Activated B cell treated with CpG ODN at 0.5 μM for 24 hours (primary cell): ENCODE results near the gene AFG3L2. TPM values are rescaled to one million over a fixed set of nuclear protein-coding genes. Genes with fewer than 3 reads are reported as not detected.

Experiments
- ATAC-seq: fragments of 200-7000 bp; cut with Tn5 transposase; one replicate; pipeline ENCODE4 v1.10.0; 2021; ENCODE audit warnings: low read depth, mild to moderate bottlenecking, moderate library complexity
- CTCF ChIA-PET: fragments of 350-600 bp; sonication (Branson Sonifier 250); formaldehyde crosslinking; loops from one replicate; lab custom pipeline; 2021; ENCODE audit warnings: antibody characterized with exemption; lab: Charles Lee
- POLR2A ChIA-PET: fragments of 350-600 bp; sonication (Branson Sonifier 250); formaldehyde crosslinking; loops from one replicate; lab custom pipeline; 2021; ENCODE audit warnings: antibody characterized with exemption; lab: Charles Lee
- DNase-seq: peaks from one replicate; pipeline ENCODE4 v3.0.0; 2022
- H3K27ac Mint-ChIP-seq: one replicate; pipeline ENCODE4 v1.8.0; 2020; ENCODE audit warnings: mixed read lengths
- H3K27me3 Mint-ChIP-seq: one replicate; pipeline ENCODE4 v1.8.0; 2021; ENCODE audit warnings: mixed read lengths
- H3K36me3 Mint-ChIP-seq: one replicate; pipeline ENCODE4 v1.8.0; 2021; ENCODE audit warnings: low read depth, mixed read lengths
- H3K4me1 Mint-ChIP-seq: one replicate; pipeline ENCODE4 v1.8.0; 2021; ENCODE audit warnings: mixed read lengths
- H3K4me3 Mint-ChIP-seq: one replicate; pipeline ENCODE4 v1.8.0; 2020; ENCODE audit warnings: mild to moderate bottlenecking, mixed read lengths
- H3K9me3 Mint-ChIP-seq: one replicate; pipeline ENCODE4 v1.8.0; 2020; ENCODE audit warnings: mixed read lengths
- CTCF ChIP-seq: fragments of 200-600 bp; IDR thresholded peaks from one replicate; pipeline ENCODE4 v1.8.0; 2022; ENCODE audit warnings: antibody characterized with exemption, mild to moderate bottlenecking
- intact Hi-C: fragments of 100-400 bp; cut with micrococcal nuclease; formaldehyde crosslinking; loops from one replicate; pipeline ENCODE4 v1.15.1; 2024
- total RNA-seq: library from RNA; stranded (reverse); gene quantifications from 2 replicates; pipeline ENCODE4 v1.2.3, GENCODE V29; 2022

AFG3L2 gene
- total RNA-seq, 1 donor from 2014 or later = 49.9 TPM

- ATAC-seq = no peak
- H3K27ac Mint-ChIP-seq = no peak overlapping the region
- H3K36me3 Mint-ChIP-seq = peaks cover 33% of the 10 kb centered on the region
- no peak for TF ChIP-seq CTCF
- H3K27me3 Mint-ChIP-seq = no peaks in the 10 kb centered on the region
- peaks cover 35% of the 10 kb centered on the region for H3K4me1 Mint-ChIP-seq
- intact Hi-C loops = loop anchor here (10.0 kb wide), 1 partner anchor 1848 kb away; the partner anchor contains the start of gene NAPG
- ChIA-PET CTCF (no interaction called here), POLR2A (no interaction called here)
- H3K4me3 Mint-ChIP-seq = no peak overlapping the region
- no peak for DNase-seq
- H3K9me3 Mint-ChIP-seq = no peaks in the 10 kb centered on the region
These were observed 4.6 kb downstream of the AFG3L2 start for GRCh38 chr18:12372406-12372805.

GRCh38 chr18:12371590-12371989 is 5.4 kb downstream of the AFG3L2 start:
- Mint-ChIP-seq H3K27me3 (no peaks in the 10 kb centered on the region), H3K36me3 (peaks cover 41% of the 10 kb centered on the region), H3K27ac (no peak overlapping the region), H3K4me3 (no peak overlapping the region), H3K4me1 (peaks cover 34% of the 10 kb centered on the region), H3K9me3 (no peaks in the 10 kb centered on the region)
- ATAC-seq = no peak
- no peak for DNase-seq
- ChIA-PET CTCF (no interaction called here), POLR2A (no interaction called here)
- intact Hi-C loops = loop anchor here (10.0 kb wide), 1 partner anchor 1847 kb away; the partner anchor contains the start of gene NAPG
- TF ChIP-seq CTCF = no peak

GRCh38 chr18:12369211-12369610 is 7.8 kb downstream of the AFG3L2 start:
- Mint-ChIP-seq H3K4me3 (no peak overlapping the region), H3K9me3 (no peaks in the 10 kb centered on the region), H3K27ac (no peak overlapping the region), H3K36me3 (peaks cover 55% of the 10 kb centered on the region), H3K4me1 (peaks cover 14% of the 10 kb centered on the region), H3K27me3 (no peaks in the 10 kb centered on the region)
- ATAC-seq (no peak), DNase-seq (no peak)
- CTCF ChIA-PET = no interaction called here
- no peak for TF ChIP-seq CTCF
- intact Hi-C loops = no loop called here
- POLR2A ChIA-PET = no interaction called here

GRCh38 chr18:12366784-12367183 is 10.2 kb downstream of the AFG3L2 start:
- no peak for DNase-seq
- Mint-ChIP-seq H3K36me3 (peaks cover 71% of the 10 kb centered on the region), H3K4me3 (no peak overlapping the region), H3K27ac (no peak overlapping the region), H3K27me3 (no peaks in the 10 kb centered on the region), H3K9me3 (no peaks in the 10 kb centered on the region), H3K4me1 (no peaks in the 10 kb centered on the region)
- ChIA-PET CTCF (no interaction called here), POLR2A (no interaction called here)
- ATAC-seq = no peak
- no peak for TF ChIP-seq CTCF
- intact Hi-C loops = no loop called here

- H3K4me1 Mint-ChIP-seq = no peaks in the 10 kb centered on the region
- ATAC-seq (no peak), DNase-seq (no peak)
- no peak for TF ChIP-seq CTCF
- H3K4me3 Mint-ChIP-seq = no peak overlapping the region
- ChIA-PET POLR2A (interaction anchor here (0.7 kb wide), 2 partner anchors 556 to 815 kb away, joined by 4 to 7 read pairs; no protein-coding TSS in a partner anchor), CTCF (no interaction called here)
- peaks cover 75% of the 10 kb centered on the region for H3K36me3 Mint-ChIP-seq
- H3K27ac Mint-ChIP-seq = no peak overlapping the region
- no peaks in the 10 kb centered on the region for H3K9me3 Mint-ChIP-seq
- intact Hi-C loops = no loop called here
- H3K27me3 Mint-ChIP-seq = no peaks in the 10 kb centered on the region
These were observed 10.6 kb downstream of the AFG3L2 start for GRCh38 chr18:12366379-12366778.
